NCI-H526 (cell line): ENCODE results near the gene ARF1.

ENCODE experiments used
- DNase-seq, 2 experiments: peaks; one replicate each; lab custom pipeline; 2025; lab: John Stamatoyannopoulos, UW

Gene ARF1

GRCh38 chr1:228082214-228082917 is at the start of gene ARF1:
Gene ARF1, plus strand, starts transcription at chr1:228082708. Its CDS starts 14,407 bp downstream, at chr1:228097115.
- peak; percentile 49 to 91 for DNase-seq

GRCh38 chr1:228033376-228033775 is 49.1 kb upstream of the ARF1 start:
- no peak for DNase-seq

- no peak for DNase-seq
These were observed 47.3 kb upstream of the ARF1 start for GRCh38 chr1:228034954-228035837.

- no peak for DNase-seq
These were observed 46.7 kb upstream of the ARF1 start for GRCh38 chr1:228035844-228036243.

- no peak for DNase-seq
These were observed 45.7 kb upstream of the ARF1 start for GRCh38 chr1:228036701-228037231.

GRCh38 chr1:228037401-228038386 is 44.8 kb upstream of the ARF1 start:
- DNase-seq = peak in 1 of 2 experiments; percentile 11

- DNase-seq = no peak
These were observed 44.0 kb upstream of the ARF1 start for GRCh38 chr1:228038387-228039005.

- no peak for DNase-seq
These were observed 43.3 kb upstream of the ARF1 start for GRCh38 chr1:228039006-228039903.

- DNase-seq = no peak
These were observed 42.5 kb upstream of the ARF1 start for GRCh38 chr1:228039986-228040385.

GRCh38 chr1:228041316-228041715 is 41.2 kb upstream of the ARF1 start:
- DNase-seq = no peak

GRCh38 chr1:228042508-228042907 is 40.0 kb upstream of the ARF1 start:
- DNase-seq = no peak

GRCh38 chr1:228043281-228043848 is 39.1 kb upstream of the ARF1 start:
- DNase-seq = no peak

GRCh38 chr1:228044961-228045360 is 37.5 kb upstream of the ARF1 start:
- no peak for DNase-seq

- DNase-seq = no peak
These were observed 37.1 kb upstream of the ARF1 start for GRCh38 chr1:228045405-228045804.

- no peak for DNase-seq
These were observed 36.6 kb upstream of the ARF1 start for GRCh38 chr1:228045871-228046270.

- no peak for DNase-seq
These were observed 35.9 kb upstream of the ARF1 start for GRCh38 chr1:228046421-228047182.

GRCh38 chr1:228047183-228047466 is 35.4 kb upstream of the ARF1 start:
- DNase-seq = no peak

GRCh38 chr1:228048120-228048519 is 34.4 kb upstream of the ARF1 start:
- no peak for DNase-seq

- DNase-seq = no peak
These were observed 33.7 kb upstream of the ARF1 start for GRCh38 chr1:228048659-228049298.
